H9 (cell line): ENCODE data around the gene TSC1. TPM values are rescaled to one million over a fixed set of nuclear protein-coding genes. Genes with fewer than 3 reads are reported as not detected.

Experiments used
- DNase-seq: peaks from one replicate; pipeline ENCODE4 v3.0.0-alpha.2; 2017
- H2AFZ ChIP-seq: one replicate; pipeline ENCODE4 v1.6.1; 2013; ENCODE audit warnings: mild to moderate bottlenecking, low read length, control low read depth, moderate library complexity
- H2AK5ac ChIP-seq: 2 replicates; pipeline ENCODE4 v1.6.1; 2013; ENCODE audit warnings: low read length, control low read depth, mixed read lengths; ENCODE audit not compliant: insufficient read length
- H2BK120ac ChIP-seq: one replicate; pipeline ENCODE4 v1.6.1; 2013; ENCODE audit warnings: low read depth, mild to moderate bottlenecking, low read length, control low read depth, inconsistent platforms; ENCODE audit not compliant: poor library complexity, severe bottlenecking
- H2BK12ac ChIP-seq: 2 replicates; pipeline ENCODE4 v1.6.1; 2013; ENCODE audit warnings: low read length, control low read depth, mixed read lengths, low read depth; ENCODE audit not compliant: insufficient read length
- H2BK15ac ChIP-seq: 2 replicates; pipeline ENCODE4 v1.6.1; 2013; ENCODE audit warnings: low read depth, low read length, control low read depth
- H2BK20ac ChIP-seq: one replicate; pipeline ENCODE4 v1.6.1; 2013; ENCODE audit warnings: low read depth, mild to moderate bottlenecking, low read length, control low read depth, inconsistent platforms; ENCODE audit not compliant: poor library complexity, severe bottlenecking
- H2BK5ac ChIP-seq: 2 replicates; pipeline ENCODE4 v1.6.1; 2013; ENCODE audit warnings: low read length, control low read depth, mixed read lengths; ENCODE audit not compliant: insufficient read length
- H3K14ac ChIP-seq: 2 replicates; pipeline ENCODE4 v1.6.1; 2013; ENCODE audit warnings: low read length, control low read depth; ENCODE audit not compliant: insufficient read depth
- H3K18ac ChIP-seq: 2 replicates; pipeline ENCODE4 v1.6.1; 2013; ENCODE audit warnings: low read depth, mild to moderate bottlenecking, mixed read lengths, low read length, control low read depth; ENCODE audit not compliant: insufficient read length
- H3K23ac ChIP-seq: 2 replicates; pipeline ENCODE4 v1.6.1; 2013; ENCODE audit warnings: low read length, control low read depth, mixed read lengths, low read depth; ENCODE audit not compliant: insufficient read length
- H3K23me2 ChIP-seq: 2 replicates; pipeline ENCODE4 v1.6.1; 2013; ENCODE audit warnings: low read depth, mild to moderate bottlenecking, mixed read lengths, low read length, control low read depth; ENCODE audit not compliant: insufficient read length, poor library complexity, severe bottlenecking
- H3K27ac ChIP-seq: 2 replicates; pipeline ENCODE4 v1.5.1; 2013; ENCODE audit warnings: low read length, control low read depth, mixed read lengths, low read depth; ENCODE audit not compliant: insufficient read length
- H3K27me3 ChIP-seq: 2 replicates; pipeline ENCODE4 v1.6.1; 2013; ENCODE audit warnings: low read length, control low read depth, inconsistent platforms; ENCODE audit not compliant: insufficient read depth
- H3K4ac ChIP-seq: 2 replicates; pipeline ENCODE4 v1.6.1; 2013; ENCODE audit warnings: low read depth, mild to moderate bottlenecking, control low read depth, inconsistent platforms, low read length, moderate library complexity
- H3K4me1 ChIP-seq: 2 replicates; pipeline ENCODE4 v1.6.1; 2013; ENCODE audit warnings: low read length, control low read depth, inconsistent platforms; ENCODE audit not compliant: insufficient read depth
- H3K4me2 ChIP-seq: 2 replicates; pipeline ENCODE4 v1.6.1; 2013; ENCODE audit warnings: low read length, control low read depth, mixed read lengths; ENCODE audit not compliant: insufficient read length, insufficient read depth
- H3K56ac ChIP-seq: 2 replicates; pipeline ENCODE4 v1.6.1; 2013; ENCODE audit warnings: low read depth, mild to moderate bottlenecking, mixed read lengths, low read length, control low read depth; ENCODE audit not compliant: insufficient read length
- H3K79me1 ChIP-seq: 2 replicates; pipeline ENCODE4 v1.6.1; 2013; ENCODE audit warnings: low read depth, mild to moderate bottlenecking, moderate library complexity, low read length, control low read depth, inconsistent platforms; ENCODE audit not compliant: insufficient read depth, poor library complexity, severe bottlenecking
- H3K79me2 ChIP-seq: 2 replicates; pipeline ENCODE4 v1.6.1; 2013; ENCODE audit warnings: low read length, control low read depth, inconsistent platforms; ENCODE audit not compliant: insufficient read depth
- H3K9ac ChIP-seq: 2 replicates; pipeline ENCODE4 v1.6.1; 2013; ENCODE audit warnings: low read length, control low read depth, mixed read lengths; ENCODE audit not compliant: insufficient read length; ENCODE audit errors: extremely low read depth
- H3K9me3 ChIP-seq: one replicate; pipeline ENCODE4 v1.6.1; 2013; ENCODE audit warnings: low read depth, low read length, inconsistent platforms; ENCODE audit not compliant: control insufficient read depth
- H3T11ph ChIP-seq: one replicate; pipeline ENCODE4 v1.6.1; 2013; ENCODE audit warnings: mild to moderate bottlenecking, low read length, control low read depth, inconsistent platforms
- H4K20me1 ChIP-seq: one replicate; pipeline ENCODE4 v1.6.1; 2013; ENCODE audit not compliant: control insufficient read depth, insufficient read length, insufficient read depth
- H4K5ac ChIP-seq: 2 replicates; pipeline ENCODE4 v1.6.1; 2013; ENCODE audit warnings: low read depth, mild to moderate bottlenecking, mixed read lengths, low read length, control low read depth; ENCODE audit not compliant: insufficient read length
- H4K8ac ChIP-seq: replicated peaks from 2 replicates; pipeline ENCODE4 v1.6.1; 2013; ENCODE audit warnings: low read length, control low read depth, mixed read lengths, low read depth; ENCODE audit not compliant: insufficient read length
- H4K91ac ChIP-seq: 2 replicates; pipeline ENCODE4 v1.6.1; 2013; ENCODE audit warnings: low read depth, mild to moderate bottlenecking, moderate library complexity, mixed read lengths, low read length, control low read depth; ENCODE audit not compliant: insufficient read length
- H3K27ac Mint-ChIP-seq, 3 experiments: 2 replicates in 2 of 3; 3 replicates in 1 of 3; pipeline ENCODE4 v1.8.0; 2020 to 2021; ENCODE audit warnings: mixed read lengths in 3 of 3, mild to moderate bottlenecking in 1 of 3, moderate library complexity in 1 of 3
- H3K27me3 Mint-ChIP-seq: 2 replicates; pipeline ENCODE4 v1.8.0; 2021; ENCODE audit warnings: low read depth, mild to moderate bottlenecking, moderate library complexity, mixed read lengths
- H3K36me3 Mint-ChIP-seq, 3 experiments: 2 replicates in 2 of 3; 3 replicates in 1 of 3; pipeline ENCODE4 v1.8.0; 2020 to 2021; ENCODE audit warnings: low read depth in 3 of 3, mixed read lengths in 3 of 3; ENCODE audit not compliant: insufficient read depth in 1 of 3
- H3K4me1 Mint-ChIP-seq, 2 experiments: 2 replicates each; pipeline ENCODE4 v1.8.0; 2020; ENCODE audit warnings: mixed read lengths in 2 of 2
- H3K4me3 Mint-ChIP-seq, 2 experiments: 2 replicates in 1 of 2; 3 replicates in 1 of 2; pipeline ENCODE4 v1.8.0; 2020 to 2021; ENCODE audit warnings: mild to moderate bottlenecking in 2 of 2, mixed read lengths in 2 of 2, moderate library complexity in 1 of 2
- H3K9me3 Mint-ChIP-seq, 2 experiments: 2 replicates in 1 of 2; 3 replicates in 1 of 2; pipeline ENCODE4 v1.8.0; 2020; ENCODE audit warnings: mild to moderate bottlenecking in 2 of 2, mixed read lengths in 2 of 2, moderate library complexity in 1 of 2
- WGBS: extraction: QIAGEN DNeasy Blood & Tissue Kit; methylation state at CpG from one replicate; pipeline ENCODE4 v1.1.7; 2013; ENCODE audit warnings: missing lambda C conversion rate, low lambda C conversion rate, mixed read lengths; ENCODE audit not compliant: insufficient read length; ENCODE audit errors: extremely low coverage; 5-methylcytosine and 5-hydroxymethylcytosine counted together
- total RNA-seq: library from RNA; stranded (reverse); gene quantifications from 2 replicates; pipeline ENCODE4 v1.2.1, GENCODE V29; 2021
- TF ChIP-seq, protein P1 (sequence below): fragments of 200-600 bp; sonication (generic); conservative IDR thresholded peaks from 3 replicates; pipeline ENCODE4 v1.8.0; 2021; ENCODE audit warnings: antibody characterized with exemption, mild to moderate bottlenecking

The TSC1 gene
- total RNA-seq, 1 experiment from 2014 or later = 32.7 TPM

DNA sequence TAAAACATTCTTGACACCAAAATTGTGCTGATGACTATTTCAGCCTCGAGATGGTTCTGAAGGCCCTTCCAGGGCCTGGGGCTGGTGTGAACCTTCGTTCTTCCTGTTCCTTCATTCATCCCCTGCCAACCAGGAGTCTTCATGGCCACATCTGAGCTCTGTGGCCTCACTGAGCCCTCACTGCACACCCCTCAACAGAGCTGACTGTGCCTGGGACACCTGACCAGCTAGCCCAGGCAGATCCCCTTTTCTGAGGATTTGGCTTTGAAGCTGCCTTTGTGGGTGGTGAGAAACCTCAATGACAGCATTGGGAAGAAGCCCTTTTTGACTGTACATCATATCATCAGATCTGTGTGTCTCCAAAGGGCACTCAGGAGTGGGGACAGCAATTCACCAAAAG is 80.1 kb downstream of the TSC1 start:
- Mint-ChIP-seq H3K4me3 (no peak overlapping the region), H3K27me3 (peaks cover 7% of the 10 kb centered on the region), H3K36me3 (no peaks in the 10 kb centered on the region), H3K4me1 (peaks cover 17% of the 10 kb centered on the region in 2 experiments), H3K9me3 (no peaks in the 10 kb centered on the region), H3K27ac (no peak overlapping the region)
- no peak overlapping the region for H2BK5ac ChIP-seq
- no peak overlapping the region for H3K27ac ChIP-seq
- no peak overlapping the region for H3K18ac ChIP-seq
- no peaks in the 10 kb centered on the region for H4K20me1 ChIP-seq
- H4K91ac ChIP-seq = no peak overlapping the region
- H2AFZ ChIP-seq = no peak overlapping the region
- no peak overlapping the region for H4K8ac ChIP-seq
- no peak overlapping the region for H2BK20ac ChIP-seq
- no peaks in the 10 kb centered on the region for H3K23me2 ChIP-seq
- H3K23ac ChIP-seq = no peak overlapping the region
- H3K14ac ChIP-seq = no peak overlapping the region
- H3K56ac ChIP-seq = no peak overlapping the region
- TF ChIP-seq, protein P1, sequence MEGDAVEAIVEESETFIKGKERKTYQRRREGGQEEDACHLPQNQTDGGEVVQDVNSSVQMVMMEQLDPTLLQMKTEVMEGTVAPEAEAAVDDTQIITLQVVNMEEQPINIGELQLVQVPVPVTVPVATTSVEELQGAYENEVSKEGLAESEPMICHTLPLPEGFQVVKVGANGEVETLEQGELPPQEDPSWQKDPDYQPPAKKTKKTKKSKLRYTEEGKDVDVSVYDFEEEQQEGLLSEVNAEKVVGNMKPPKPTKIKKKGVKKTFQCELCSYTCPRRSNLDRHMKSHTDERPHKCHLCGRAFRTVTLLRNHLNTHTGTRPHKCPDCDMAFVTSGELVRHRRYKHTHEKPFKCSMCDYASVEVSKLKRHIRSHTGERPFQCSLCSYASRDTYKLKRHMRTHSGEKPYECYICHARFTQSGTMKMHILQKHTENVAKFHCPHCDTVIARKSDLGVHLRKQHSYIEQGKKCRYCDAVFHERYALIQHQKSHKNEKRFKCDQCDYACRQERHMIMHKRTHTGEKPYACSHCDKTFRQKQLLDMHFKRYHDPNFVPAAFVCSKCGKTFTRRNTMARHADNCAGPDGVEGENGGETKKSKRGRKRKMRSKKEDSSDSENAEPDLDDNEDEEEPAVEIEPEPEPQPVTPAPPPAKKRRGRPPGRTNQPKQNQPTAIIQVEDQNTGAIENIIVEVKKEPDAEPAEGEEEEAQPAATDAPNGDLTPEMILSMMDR = no peak
- no peak for DNase-seq
- no peak overlapping the region for H2BK12ac ChIP-seq
- no peak overlapping the region for H3T11ph ChIP-seq
- H3K79me1 ChIP-seq = no peaks in the 10 kb centered on the region
- no peaks in the 10 kb centered on the region for H3K27me3 ChIP-seq
- H2AK5ac ChIP-seq = no peak overlapping the region
- H3K9me3 ChIP-seq = no peaks in the 10 kb centered on the region
- no peak overlapping the region for H2BK15ac ChIP-seq
- no CpG with 5 or more reads among the region's 2 CpGs for WGBS
- no peak overlapping the region for H3K4ac ChIP-seq
- H3K4me2 ChIP-seq = no peak overlapping the region
- H4K5ac ChIP-seq = no peak overlapping the region
- no peaks in the 10 kb centered on the region for H3K79me2 ChIP-seq
- no peaks in the 10 kb centered on the region for H3K4me1 ChIP-seq
- H2BK120ac ChIP-seq = no peak overlapping the region
- H3K9ac ChIP-seq = no peak overlapping the region
